CD4-positive, alpha-beta T cell treated with Interferon gamma for 1 hour (primary cell): ENCODE measurements around the gene FMN2.
"Not testable (repeated sequence)": the region's sequence is repeated elsewhere in the genome, so short reads cannot be mapped to it uniquely, and the experiment has no call there.

ENCODE experiments used
- DNase-seq: peaks from one replicate; pipeline ENCODE4 v3.0.0-alpha.2; 2020

The FMN2 gene

GRCh38 chr1:240320659-240321058 lies 229.0 kb downstream of the FMN2 start:
- no peak for DNase-seq

GRCh38 chr1:240322943-240323342 lies 231.3 kb downstream of the FMN2 start:
- no peak for DNase-seq

- not testable (repeated sequence) for DNase-seq
These were observed 236.7 kb downstream of the FMN2 start for GRCh38 chr1:240328382-240328781.

- DNase-seq: no peak
These were observed 237.8 kb downstream of the FMN2 start for GRCh38 chr1:240329443-240329842.

- DNase-seq: no peak
These were observed 241.0 kb downstream of the FMN2 start for GRCh38 chr1:240332672-240333071.

- no peak for DNase-seq
These were observed 246.1 kb downstream of the FMN2 start for GRCh38 chr1:240337781-240338180.

GRCh38 chr1:240338837-240339236 lies 247.2 kb downstream of the FMN2 start:
- no peak for DNase-seq

- DNase-seq: no peak
These were observed 249.9 kb downstream of the FMN2 start for GRCh38 chr1:240341365-240342250.

GRCh38 chr1:240342251-240342625 lies 250.6 kb downstream of the FMN2 start:
- no peak for DNase-seq

- DNase-seq: no peak
These were observed 251.4 kb downstream of the FMN2 start for GRCh38 chr1:240343045-240343444.

- DNase-seq: no peak
These were observed 252.3 kb downstream of the FMN2 start for GRCh38 chr1:240343966-240344365.

GRCh38 chr1:240344918-240345317 lies 253.2 kb downstream of the FMN2 start:
- no peak for DNase-seq

- DNase-seq: no peak
These were observed 258.0 kb downstream of the FMN2 start for GRCh38 chr1:240349695-240350094.

GRCh38 chr1:240350910-240351331 lies 259.2 kb downstream of the FMN2 start:
- DNase-seq: no peak

- no peak for DNase-seq
These were observed 260.0 kb downstream of the FMN2 start for GRCh38 chr1:240351690-240352089.

GRCh38 chr1:240352769-240353168 lies 261.1 kb downstream of the FMN2 start:
- no peak for DNase-seq

GRCh38 chr1:240356568-240356967 lies 264.9 kb downstream of the FMN2 start:
- no peak for DNase-seq

GRCh38 chr1:240362046-240362445 lies 270.4 kb downstream of the FMN2 start:
- DNase-seq: no peak

- no peak for DNase-seq
These were observed 271.1 kb downstream of the FMN2 start for GRCh38 chr1:240362826-240363225.

- no peak for DNase-seq
These were observed 271.6 kb downstream of the FMN2 start for GRCh38 chr1:240363315-240363714.

- DNase-seq: no peak
These were observed 272.2 kb downstream of the FMN2 start for GRCh38 chr1:240363914-240364313.

- no peak for DNase-seq
These were observed 275.0 kb downstream of the FMN2 start for GRCh38 chr1:240366636-240367035.

GRCh38 chr1:240385551-240385950 lies 293.9 kb downstream of the FMN2 start:
- DNase-seq: no peak

- no peak for DNase-seq
These were observed 294.6 kb downstream of the FMN2 start for GRCh38 chr1:240385985-240386978.
